HL-60 (cell line): ENCODE data around the gene WDR83.

ENCODE experiments used
- POLR2AphosphoS5 ChIP-seq: IDR thresholded peaks from 2 replicates; pipeline ENCODE4 v1.6.1; 2012; ENCODE audit warnings: low read depth
- SPI1 ChIP-seq: IDR thresholded peaks from 2 replicates; pipeline ENCODE4 v1.6.1; 2012; ENCODE audit warnings: low read depth, mild to moderate bottlenecking, borderline replicate concordance
- TF ChIP-seq, protein P1 (sequence below): IDR thresholded peaks from one replicate; pipeline ENCODE4 v1.5.1; 2011; ENCODE audit warnings: low read length, control low read depth, inconsistent platforms; ENCODE audit not compliant: insufficient read depth
- TF ChIP-seq, protein P2 (sequence below): IDR thresholded peaks from 2 replicates; pipeline ENCODE4 v1.6.1; 2012; ENCODE audit warnings: low read depth; ENCODE audit not compliant: insufficient replicate concordance

DNA sequence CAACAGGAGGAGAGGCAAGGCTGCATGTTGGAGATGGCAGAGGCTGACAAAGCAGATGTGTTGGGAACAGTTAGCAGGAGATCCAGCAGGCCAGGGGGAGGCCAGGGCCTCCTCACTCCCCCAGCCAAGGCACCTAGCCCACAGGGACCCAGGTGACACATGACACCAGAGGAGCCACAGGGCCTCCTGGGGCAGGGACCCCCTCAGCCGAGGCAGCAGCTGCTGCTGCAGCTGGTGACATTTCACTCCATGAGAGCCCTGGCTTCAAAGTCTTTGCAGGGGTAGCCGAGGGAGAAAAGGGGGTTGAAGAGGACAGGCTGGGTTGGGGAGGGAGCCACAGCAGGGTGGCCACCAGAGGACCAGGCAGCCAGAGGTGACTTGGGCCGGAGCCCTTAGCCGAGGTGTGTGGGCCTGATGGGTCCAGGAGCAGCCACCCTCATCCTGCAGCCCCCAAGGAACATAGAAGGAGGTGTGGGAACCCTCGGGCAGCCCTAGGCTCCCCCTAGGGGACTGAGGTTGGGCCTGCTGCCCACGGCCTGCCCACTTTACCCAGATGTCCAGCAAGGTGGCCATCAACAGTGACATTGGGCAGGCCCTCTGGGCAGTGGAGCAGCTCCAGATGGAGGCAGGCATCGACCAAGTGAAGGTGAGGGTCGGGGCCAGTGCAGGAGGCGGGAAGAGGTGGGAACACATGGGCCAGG, 21.0 kb downstream of the WDR83 start, which contains the start of gene GNG14:
- TF ChIP-seq, protein P1, sequence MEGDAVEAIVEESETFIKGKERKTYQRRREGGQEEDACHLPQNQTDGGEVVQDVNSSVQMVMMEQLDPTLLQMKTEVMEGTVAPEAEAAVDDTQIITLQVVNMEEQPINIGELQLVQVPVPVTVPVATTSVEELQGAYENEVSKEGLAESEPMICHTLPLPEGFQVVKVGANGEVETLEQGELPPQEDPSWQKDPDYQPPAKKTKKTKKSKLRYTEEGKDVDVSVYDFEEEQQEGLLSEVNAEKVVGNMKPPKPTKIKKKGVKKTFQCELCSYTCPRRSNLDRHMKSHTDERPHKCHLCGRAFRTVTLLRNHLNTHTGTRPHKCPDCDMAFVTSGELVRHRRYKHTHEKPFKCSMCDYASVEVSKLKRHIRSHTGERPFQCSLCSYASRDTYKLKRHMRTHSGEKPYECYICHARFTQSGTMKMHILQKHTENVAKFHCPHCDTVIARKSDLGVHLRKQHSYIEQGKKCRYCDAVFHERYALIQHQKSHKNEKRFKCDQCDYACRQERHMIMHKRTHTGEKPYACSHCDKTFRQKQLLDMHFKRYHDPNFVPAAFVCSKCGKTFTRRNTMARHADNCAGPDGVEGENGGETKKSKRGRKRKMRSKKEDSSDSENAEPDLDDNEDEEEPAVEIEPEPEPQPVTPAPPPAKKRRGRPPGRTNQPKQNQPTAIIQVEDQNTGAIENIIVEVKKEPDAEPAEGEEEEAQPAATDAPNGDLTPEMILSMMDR, result no peak
- TF ChIP-seq POLR2AphosphoS5, result no peak
- TF ChIP-seq SPI1, result no peak
- TF ChIP-seq, protein P2, sequence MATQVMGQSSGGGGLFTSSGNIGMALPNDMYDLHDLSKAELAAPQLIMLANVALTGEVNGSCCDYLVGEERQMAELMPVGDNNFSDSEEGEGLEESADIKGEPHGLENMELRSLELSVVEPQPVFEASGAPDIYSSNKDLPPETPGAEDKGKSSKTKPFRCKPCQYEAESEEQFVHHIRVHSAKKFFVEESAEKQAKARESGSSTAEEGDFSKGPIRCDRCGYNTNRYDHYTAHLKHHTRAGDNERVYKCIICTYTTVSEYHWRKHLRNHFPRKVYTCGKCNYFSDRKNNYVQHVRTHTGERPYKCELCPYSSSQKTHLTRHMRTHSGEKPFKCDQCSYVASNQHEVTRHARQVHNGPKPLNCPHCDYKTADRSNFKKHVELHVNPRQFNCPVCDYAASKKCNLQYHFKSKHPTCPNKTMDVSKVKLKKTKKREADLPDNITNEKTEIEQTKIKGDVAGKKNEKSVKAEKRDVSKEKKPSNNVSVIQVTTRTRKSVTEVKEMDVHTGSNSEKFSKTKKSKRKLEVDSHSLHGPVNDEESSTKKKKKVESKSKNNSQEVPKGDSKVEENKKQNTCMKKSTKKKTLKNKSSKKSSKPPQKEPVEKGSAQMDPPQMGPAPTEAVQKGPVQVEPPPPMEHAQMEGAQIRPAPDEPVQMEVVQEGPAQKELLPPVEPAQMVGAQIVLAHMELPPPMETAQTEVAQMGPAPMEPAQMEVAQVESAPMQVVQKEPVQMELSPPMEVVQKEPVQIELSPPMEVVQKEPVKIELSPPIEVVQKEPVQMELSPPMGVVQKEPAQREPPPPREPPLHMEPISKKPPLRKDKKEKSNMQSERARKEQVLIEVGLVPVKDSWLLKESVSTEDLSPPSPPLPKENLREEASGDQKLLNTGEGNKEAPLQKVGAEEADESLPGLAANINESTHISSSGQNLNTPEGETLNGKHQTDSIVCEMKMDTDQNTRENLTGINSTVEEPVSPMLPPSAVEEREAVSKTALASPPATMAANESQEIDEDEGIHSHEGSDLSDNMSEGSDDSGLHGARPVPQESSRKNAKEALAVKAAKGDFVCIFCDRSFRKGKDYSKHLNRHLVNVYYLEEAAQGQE, result no peak
